Keratinocyte (primary cell): Measurements from ENCODE around the gene RNF41. TPM values are rescaled to one million over a fixed set of nuclear protein-coding genes. Genes with fewer than 3 reads are reported as not detected.

Experiments
- DNase-seq: peaks from one replicate; pipeline ENCODE4 v3.0.0-alpha.2; 2011; ENCODE audit warnings: low read depth, missing footprints, low spot score
- FAIRE-seq: peaks from 2 replicates; lab custom pipeline; 2011; peaks lifted over from hg19 to GRCh38; lab: Jason Lieb, UNC
- H2AFZ ChIP-seq: 2 replicates; pipeline ENCODE4 v1.6.0; 2012; ENCODE audit warnings: low read length, control low read depth, inconsistent platforms; ENCODE audit not compliant: control insufficient read depth
- H3K27ac ChIP-seq: 2 replicates; pipeline ENCODE4 v1.5.1; 2011; ENCODE audit warnings: low read length; ENCODE audit not compliant: control insufficient read depth, insufficient read depth
- H3K27me3 ChIP-seq: 3 replicates; pipeline ENCODE4 v1.6.0; 2011; ENCODE audit warnings: low read length; ENCODE audit not compliant: control insufficient read depth, insufficient read depth; ENCODE audit errors: extremely low read depth
- H3K36me3 ChIP-seq, 2 experiments: 2 replicates in 1 of 2; 3 replicates in 1 of 2; pipeline ENCODE4 v1.5.1; 2011; ENCODE audit warnings: low read length in 2 of 2, mild to moderate bottlenecking in 1 of 2; ENCODE audit not compliant: control insufficient read depth in 2 of 2, insufficient read depth in 2 of 2; ENCODE audit errors: extremely low read depth in 1 of 2
- H3K4me1 ChIP-seq: 3 replicates; pipeline ENCODE4 v1.5.1; 2011; ENCODE audit warnings: low read length; ENCODE audit not compliant: control insufficient read depth, insufficient read depth; ENCODE audit errors: extremely low read depth
- H3K4me2 ChIP-seq: 3 replicates; pipeline ENCODE4 v1.6.0; 2011; ENCODE audit warnings: low read depth, low read length; ENCODE audit not compliant: control insufficient read depth, insufficient read depth; ENCODE audit errors: extremely low read depth
- H3K4me3 ChIP-seq, 3 experiments: fragments of 200-600 bp in 1 of 3; sonication (generic) in 1 of 3; 2 replicates in 2 of 3; 3 replicates in 1 of 3; pipeline ENCODE4 v1.5.1; 2011 to 2016; ENCODE audit warnings: low read length in 3 of 3, mild to moderate bottlenecking in 3 of 3, control low read depth in 2 of 3, inconsistent platforms in 1 of 3, low read depth in 1 of 3, mixed read lengths in 1 of 3, mixed run types in 1 of 3, moderate library complexity in 1 of 3; ENCODE audit not compliant: control insufficient read depth in 2 of 3, insufficient read depth in 2 of 3; ENCODE audit errors: extremely low read depth in 1 of 3
- H3K79me2 ChIP-seq: 2 replicates; pipeline ENCODE4 v1.6.0; 2012; ENCODE audit warnings: low read length; ENCODE audit not compliant: control insufficient read depth, insufficient read depth
- H3K9ac ChIP-seq: 3 replicates; pipeline ENCODE4 v1.6.0; 2011; ENCODE audit warnings: low read length; ENCODE audit not compliant: control insufficient read depth, insufficient read depth; ENCODE audit errors: extremely low read depth
- H3K9me1 ChIP-seq: 3 replicates; pipeline ENCODE4 v1.6.0; 2011; ENCODE audit warnings: low read length; ENCODE audit not compliant: control insufficient read depth, insufficient read depth; ENCODE audit errors: extremely low read depth
- H3K9me3 ChIP-seq: 2 replicates; pipeline ENCODE4 v1.5.1; 2012; ENCODE audit warnings: low read depth, low read length; ENCODE audit not compliant: control insufficient read depth
- H4K20me1 ChIP-seq: 3 replicates; pipeline ENCODE4 v1.6.0; 2011; ENCODE audit warnings: low read length; ENCODE audit not compliant: control insufficient read depth, insufficient read depth; ENCODE audit errors: extremely low read depth
- CTCF ChIP-seq, 3 experiments: IDR thresholded peaks in 1 of 3; conservative IDR thresholded peaks in 1 of 3; optimal IDR thresholded peaks in 1 of 3; 2 replicates in 2 of 3; 3 replicates in 1 of 3; pipeline versions ENCODE3 to v1.5.1; 2011; ENCODE audit warnings: low read length in 3 of 3, mild to moderate bottlenecking in 3 of 3, moderate library complexity in 2 of 3, control low read depth in 1 of 3, inconsistent platforms in 1 of 3; ENCODE audit not compliant: insufficient read depth in 2 of 3; ENCODE audit errors: extremely low read depth in 1 of 3
- EZH2 ChIP-seq: IDR thresholded peaks from one replicate; pipeline ENCODE4 v1.6.1; 2012; ENCODE audit warnings: inconsistent platforms, mild to moderate bottlenecking, low read length, moderate library complexity
- dilution Hi-C: fragments of 300-500 bp; cut with MboI; formaldehyde crosslinking; loops from one replicate; pipeline ENCODE4 v1.7.0; 2020; ENCODE audit warnings: low sequenced_read_pairs; ENCODE audit not compliant: extremely low pct_ligation_motif_present
- polyA plus RNA-seq, 5 experiments: library from polyadenylated mRNA; depleted of rRNA in 3 of 5; stranded (reverse) in 3 of 5; stranded (forward) in 1 of 5; unstranded in 1 of 5; fragments of >200 nt; gene quantifications; 1 replicate in 1 of 5; 2 replicates in 3 of 5; 3 replicates in 1 of 5; pipeline versions ENCODE4 v1.2.1 to v1.2.3, GENCODE V29; 2011 to 2012; ENCODE audit warnings: missing spikeins in 2 of 5, low read depth in 1 of 5, low replicate concordance in 1 of 5

Gene RNF41
- polyA plus RNA-seq, 1 donor (not counting 4 experiments of a cell fraction or from before 2014, with no cell fraction given): 42.2 TPM

- Histone ChIP-seq H3K9me1 (no peaks in the 10 kb centered on the region), H3K79me2 (peaks cover 3% of the 10 kb centered on the region), H3K36me3 (peaks cover 50 to 61% of the 10 kb centered on the region in 2 experiments), H3K9ac (no peak overlapping the region), H3K4me3 (no peak overlapping the region), H2AFZ (no peak overlapping the region), H3K27ac (no peak overlapping the region), H3K4me1 (no peaks in the 10 kb centered on the region), H3K4me2 (no peak overlapping the region), H3K27me3 (no peaks in the 10 kb centered on the region), H4K20me1 (peaks cover 3% of the 10 kb centered on the region), H3K9me3 (no peaks in the 10 kb centered on the region)
- dilution Hi-C loops: no loop called here
- DNase-seq: no peak
- no peak for FAIRE-seq
- TF ChIP-seq EZH2 (no peak), CTCF (optimal IDR thresholded peaks at IDR 0.05 in 1 of 3, IDR thresholded peaks at IDR 0.05 in 1 of 3, conservative IDR thresholded peaks at IDR 0.05 in 1 of 3; ENCODE audit: extremely low read depth in 1 of 3, insufficient read depth in 2 of 3, low read length in 3 of 3) (no peak)
Observed at GRCh38 chr12:56244494-56244893, 22.8 kb upstream of the RNF41 start.

DNA sequence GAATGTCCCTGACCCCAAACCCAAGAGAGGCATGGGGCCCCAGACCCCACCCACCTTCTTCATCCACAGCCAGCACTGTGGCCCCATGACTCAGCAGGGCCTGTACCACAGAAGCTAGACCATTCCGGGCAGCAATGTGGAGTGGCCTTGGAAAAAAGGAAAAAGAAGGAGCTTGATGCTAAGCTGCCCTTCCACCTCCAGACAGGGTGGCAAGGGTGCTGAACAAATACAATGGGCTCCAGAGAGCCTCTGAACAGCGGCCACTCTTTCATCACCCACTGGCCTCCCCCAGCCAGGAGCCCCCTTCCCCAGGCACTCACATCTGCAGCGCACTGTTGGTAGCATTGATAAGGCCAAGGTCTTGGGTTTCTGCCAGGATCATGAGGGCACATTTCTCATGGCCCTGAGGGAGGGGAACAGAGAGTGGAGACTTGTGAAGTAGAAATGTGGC, 22.0 kb upstream of the RNF41 start:
- Histone ChIP-seq H3K36me3 (peaks cover 45 to 62% of the 10 kb centered on the region in 2 experiments), H2AFZ (no peak overlapping the region), H3K9me1 (no peaks in the 10 kb centered on the region), H3K9ac (no peak overlapping the region), H3K79me2 (peaks cover 1% of the 10 kb centered on the region), H3K27ac (no peak overlapping the region), H3K4me2 (no peak overlapping the region), H3K9me3 (no peaks in the 10 kb centered on the region), H3K4me3 (no peak overlapping the region), H3K27me3 (no peaks in the 10 kb centered on the region), H3K4me1 (no peaks in the 10 kb centered on the region), H4K20me1 (peaks cover 3% of the 10 kb centered on the region)
- no peak for TF ChIP-seq CTCF (optimal IDR thresholded peaks at IDR 0.05 in 1 of 3, IDR thresholded peaks at IDR 0.05 in 1 of 3, conservative IDR thresholded peaks at IDR 0.05 in 1 of 3; ENCODE audit: extremely low read depth in 1 of 3, insufficient read depth in 2 of 3, low read length in 3 of 3)
- TF ChIP-seq EZH2: no peak
- dilution Hi-C loops: no loop called here
- FAIRE-seq: no peak
- no peak for DNase-seq
